OCI-LY7 (cell line): ENCODE results near the gene TOR1A. TPM values are rescaled to one million over a fixed set of nuclear protein-coding genes. Genes with fewer than 3 reads are reported as not detected.

Experiments used
- BruUV-seq: library from RNA; stranded (reverse); fragments of 400-500 nt; replicated peaks from 2 replicates; lab custom pipeline; 2021; lab: Mats Ljungman, UMichigan
- CTCF ChIA-PET: fragments of 300-600 bp; sonication (Branson Sonifier 250); formaldehyde crosslinking; loops from one replicate; lab custom pipeline; 2022; ENCODE audit warnings: antibody characterized with exemption; ENCODE audit not compliant: unreplicated experiment; lab: Charles Lee
- POLR2A ChIA-PET: fragments of 300-600 bp; sonication (Branson Sonifier 250); formaldehyde crosslinking; loops from one replicate; lab custom pipeline; 2022; ENCODE audit warnings: antibody characterized with exemption; lab: Charles Lee
- DNase-seq: peaks from one replicate; pipeline ENCODE4 v3.0.0-alpha.2; 2015; ENCODE audit warnings: low spot score
- H2AFZ ChIP-seq: fragments of 200-600 bp; sonication (generic), shearing (Covaris generic); 2 replicates; pipeline ENCODE4 v1.6.1; 2014; ENCODE audit warnings: mild to moderate bottlenecking, antibody characterized with exemption, low read length, moderate library complexity
- H3K27ac ChIP-seq: fragments of 200-600 bp; sonication (generic); 2 replicates; pipeline ENCODE4 v1.5.1; 2014; ENCODE audit warnings: mixed run types, low read depth, mild to moderate bottlenecking, moderate library complexity, low read length, inconsistent platforms; ENCODE audit not compliant: poor library complexity, severe bottlenecking
- H3K36me3 ChIP-seq: fragments of 200-600 bp; sonication (generic); 2 replicates; pipeline ENCODE4 v1.6.1; 2014; ENCODE audit warnings: mild to moderate bottlenecking, antibody characterized with exemption, low read length, moderate library complexity, mixed read lengths; ENCODE audit not compliant: insufficient read depth
- H3K4me1 ChIP-seq: fragments of 200-600 bp; sonication (generic); 2 replicates; pipeline ENCODE4 v1.5.1; 2014; ENCODE audit warnings: mild to moderate bottlenecking, low read length; ENCODE audit not compliant: insufficient read depth, poor library complexity, severe bottlenecking
- H3K4me2 ChIP-seq: fragments of 200-600 bp; sonication (generic); 2 replicates; pipeline ENCODE4 v1.6.1; 2014; ENCODE audit warnings: mild to moderate bottlenecking, low read length
- H3K4me3 ChIP-seq: fragments of 200-600 bp; sonication (generic); 2 replicates; pipeline ENCODE4 v1.5.1; 2014; ENCODE audit warnings: mild to moderate bottlenecking, low read depth, low read length; ENCODE audit not compliant: poor library complexity, severe bottlenecking
- H3K79me2 ChIP-seq: fragments of 200-600 bp; sonication (generic); 2 replicates; pipeline ENCODE4 v1.6.1; 2016; ENCODE audit warnings: low read depth, mild to moderate bottlenecking, low read length, moderate library complexity, mixed read lengths; ENCODE audit not compliant: insufficient read depth
- H3K9me2 ChIP-seq: fragments of 200-600 bp; sonication (generic); 2 replicates; pipeline ENCODE4 v1.6.1; 2016; ENCODE audit warnings: mild to moderate bottlenecking, low read length, mixed read lengths; ENCODE audit not compliant: insufficient read depth
- H3K9me3 ChIP-seq: fragments of 200-600 bp; sonication (generic); 2 replicates; pipeline ENCODE4 v1.6.1; 2014; ENCODE audit warnings: mild to moderate bottlenecking, mixed run types, low read length, mixed read lengths
- H4K20me1 ChIP-seq: fragments of 200-600 bp; sonication (generic); 2 replicates; pipeline ENCODE4 v1.6.1; 2014; ENCODE audit warnings: mild to moderate bottlenecking, antibody characterized with exemption, low read length, moderate library complexity, mixed read lengths; ENCODE audit not compliant: insufficient read depth
- EZH2phosphoT487 ChIP-seq: fragments of 200-600 bp; sonication (generic); IDR thresholded peaks from 2 replicates; pipeline ENCODE4 v1.6.1; 2018; ENCODE audit warnings: low read depth, borderline replicate concordance, mild to moderate bottlenecking, mixed run types, antibody characterized with exemption, low read length, moderate library complexity, mixed read lengths
- intact Hi-C: fragments of 100-400 bp; cut with micrococcal nuclease; formaldehyde crosslinking; loops from one replicate; pipeline ENCODE4 v1.10.0; 2022; ENCODE audit not compliant: unreplicated experiment
- total RNA-seq, 2 experiments: library from RNA; depleted of rRNA in 1 of 2; stranded (reverse); fragments of >200 nt in 1 of 2; shearing (Covaris generic) in 1 of 2; gene quantifications; 2 replicates each; pipeline ENCODE4 v1.2.3, GENCODE V29; 2014 to 2022
- TF ChIP-seq, protein P1 (sequence below): fragments of 200-600 bp; sonication (generic); conservative IDR thresholded peaks from 2 replicates; pipeline ENCODE4 v1.5.1; 2014; ENCODE audit warnings: mild to moderate bottlenecking, antibody characterized with exemption, low read length, moderate library complexity, mixed read lengths

TOR1A gene
- total RNA-seq, 2 experiments from 2014 or later: 32.7 to 37.0 TPM

DNA sequence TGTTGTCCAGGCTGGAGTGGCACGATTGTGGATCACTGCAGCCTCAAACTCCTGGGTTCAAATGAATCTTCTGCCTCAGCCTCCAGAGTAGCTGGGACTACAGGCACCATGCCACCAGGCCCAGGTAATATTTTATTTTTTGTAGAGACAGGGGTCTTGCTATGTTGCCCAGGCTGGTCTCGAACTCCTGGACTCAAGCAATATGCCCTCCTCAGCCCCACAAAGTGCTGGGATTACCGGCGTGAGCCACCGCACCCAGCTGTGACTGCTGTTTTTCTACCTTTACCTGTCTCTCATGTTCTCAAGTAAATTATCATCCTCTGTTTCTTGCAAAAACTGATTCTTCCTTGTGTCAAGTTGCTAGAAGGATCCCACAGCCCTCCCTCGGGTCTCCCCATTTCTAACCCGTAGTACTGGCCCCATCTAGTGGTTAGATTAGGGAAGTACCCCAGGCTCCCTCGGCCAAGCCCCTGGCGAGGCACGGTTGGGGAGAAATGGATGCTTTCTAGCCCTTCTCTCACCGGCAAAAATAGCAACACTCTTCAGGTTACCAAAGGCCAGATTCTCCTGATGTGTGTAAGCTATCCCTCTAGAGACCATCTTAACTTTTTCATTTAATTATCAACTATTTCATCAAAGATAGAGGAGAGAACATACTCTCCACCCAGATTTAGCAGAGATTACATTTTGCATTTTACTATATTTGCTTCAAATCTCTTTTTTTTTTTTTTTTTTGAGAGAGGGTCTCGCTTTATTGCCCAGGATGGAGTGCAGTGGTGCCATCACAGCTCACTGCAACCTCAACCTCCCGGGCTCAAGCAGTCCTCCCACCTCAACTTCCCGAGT is 40.2 kb downstream of the TOR1A start:
- TF ChIP-seq, protein P1, sequence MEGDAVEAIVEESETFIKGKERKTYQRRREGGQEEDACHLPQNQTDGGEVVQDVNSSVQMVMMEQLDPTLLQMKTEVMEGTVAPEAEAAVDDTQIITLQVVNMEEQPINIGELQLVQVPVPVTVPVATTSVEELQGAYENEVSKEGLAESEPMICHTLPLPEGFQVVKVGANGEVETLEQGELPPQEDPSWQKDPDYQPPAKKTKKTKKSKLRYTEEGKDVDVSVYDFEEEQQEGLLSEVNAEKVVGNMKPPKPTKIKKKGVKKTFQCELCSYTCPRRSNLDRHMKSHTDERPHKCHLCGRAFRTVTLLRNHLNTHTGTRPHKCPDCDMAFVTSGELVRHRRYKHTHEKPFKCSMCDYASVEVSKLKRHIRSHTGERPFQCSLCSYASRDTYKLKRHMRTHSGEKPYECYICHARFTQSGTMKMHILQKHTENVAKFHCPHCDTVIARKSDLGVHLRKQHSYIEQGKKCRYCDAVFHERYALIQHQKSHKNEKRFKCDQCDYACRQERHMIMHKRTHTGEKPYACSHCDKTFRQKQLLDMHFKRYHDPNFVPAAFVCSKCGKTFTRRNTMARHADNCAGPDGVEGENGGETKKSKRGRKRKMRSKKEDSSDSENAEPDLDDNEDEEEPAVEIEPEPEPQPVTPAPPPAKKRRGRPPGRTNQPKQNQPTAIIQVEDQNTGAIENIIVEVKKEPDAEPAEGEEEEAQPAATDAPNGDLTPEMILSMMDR: peak; percentile 95
- no peak for TF ChIP-seq EZH2phosphoT487
- H2AFZ ChIP-seq: no peak overlapping the region

DNA sequence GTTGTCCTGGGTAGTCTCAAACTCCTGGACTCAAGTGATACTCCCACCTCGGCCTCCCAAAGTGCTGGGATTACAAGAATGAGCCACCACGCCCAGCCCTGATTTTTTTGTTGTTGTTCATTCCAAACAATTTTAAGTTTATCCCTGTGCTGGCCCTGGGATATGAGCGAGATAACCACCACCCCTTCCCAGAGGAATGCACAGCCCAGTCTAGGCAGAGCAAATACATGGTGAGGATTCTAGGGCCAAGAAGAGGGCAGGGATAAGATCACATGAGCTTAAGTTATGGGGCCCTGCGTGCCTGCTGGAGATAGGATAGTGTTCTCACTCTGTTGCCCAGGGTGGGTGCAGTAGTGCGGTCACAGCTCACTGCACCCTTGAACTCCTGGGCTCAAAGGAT is 42.0 kb downstream of the TOR1A start:
- no peaks in the 10 kb centered on the region for H3K36me3 ChIP-seq
- H3K4me1 ChIP-seq: no peaks in the 10 kb centered on the region
- H2AFZ ChIP-seq: no peak overlapping the region
- no TSS peak for BruUV-seq
- CTCF ChIA-PET: no interaction called here
- no peak for TF ChIP-seq EZH2phosphoT487
- TF ChIP-seq, protein P1: no peak
- no peaks in the 10 kb centered on the region for H3K9me3 ChIP-seq
- no peaks in the 10 kb centered on the region for H3K79me2 ChIP-seq
- intact Hi-C loops: no loop called here
- POLR2A ChIA-PET: no interaction called here
- no peak overlapping the region for H3K4me2 ChIP-seq
- no peak overlapping the region for H3K27ac ChIP-seq
- no peaks in the 10 kb centered on the region for H3K9me2 ChIP-seq
- H4K20me1 ChIP-seq: no peaks in the 10 kb centered on the region
- no peak for DNase-seq
- no peak overlapping the region for H3K4me3 ChIP-seq

More for the DNA sequence above, 40.2 kb downstream of the TOR1A start:
- no TSS peak for BruUV-seq
- Histone ChIP-seq H3K27ac (no peak overlapping the region), H3K4me2 (no peak overlapping the region), H3K79me2 (no peaks in the 10 kb centered on the region), H3K4me1 (no peaks in the 10 kb centered on the region), H4K20me1 (no peaks in the 10 kb centered on the region), H3K36me3 (no peaks in the 10 kb centered on the region), H3K4me3 (no peak overlapping the region), H3K9me3 (no peaks in the 10 kb centered on the region), H3K9me2 (no peaks in the 10 kb centered on the region)
- ChIA-PET POLR2A (no interaction called here), CTCF (no interaction called here)
- peak; percentile 75 for DNase-seq
- intact Hi-C loops: loop anchor here (1.0 to 2.0 kb wide), 3 partner anchors 46 to 141 kb away; partner anchors contain the start of gene ASB6

DNA sequence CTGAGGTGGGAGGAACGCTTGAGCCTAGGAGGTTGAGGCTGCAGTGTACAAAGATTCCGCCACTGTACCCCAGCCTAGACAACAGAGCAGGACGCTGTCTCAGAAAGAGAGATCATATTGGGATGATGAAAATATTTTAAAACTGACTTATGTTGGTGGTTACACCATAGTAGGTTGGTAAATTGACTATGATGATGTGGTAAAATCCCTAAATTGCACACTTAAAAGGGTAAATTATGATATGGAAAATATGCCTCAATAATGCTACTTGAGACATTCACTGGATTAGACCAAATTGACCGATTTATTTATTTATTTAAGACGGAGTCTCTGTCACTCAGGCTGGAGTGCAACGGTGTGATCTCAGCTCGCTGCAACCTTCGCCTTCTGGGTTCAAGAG is 42.8 kb downstream of the TOR1A start:
- Histone ChIP-seq H4K20me1 (no peaks in the 10 kb centered on the region), H3K9me3 (no peaks in the 10 kb centered on the region), H3K79me2 (no peaks in the 10 kb centered on the region), H3K4me2 (no peak overlapping the region), H3K27ac (no peak overlapping the region), H3K4me3 (no peak overlapping the region), H2AFZ (no peak overlapping the region), H3K9me2 (no peaks in the 10 kb centered on the region), H3K36me3 (no peaks in the 10 kb centered on the region), H3K4me1 (no peaks in the 10 kb centered on the region)
- CTCF ChIA-PET: no interaction called here
- intact Hi-C loops: no loop called here
- no peak for DNase-seq
- no TSS peak for BruUV-seq
- POLR2A ChIA-PET: no interaction called here
- TF ChIP-seq, protein P1: no peak
- no peak for TF ChIP-seq EZH2phosphoT487
